Heart left ventricle (tissue), 13 donors: ENCODE measurements around the gene ZNF697.

Experiments
- POLR2A ChIP-seq, 2 donors: fragments of 450-650 bp; IDR thresholded peaks; one replicate each; pipeline ENCODE4 v1.6.1; 2017; ENCODE audit warnings: antibody characterized with exemption in 2 of 2, mild to moderate bottlenecking in 2 of 2, moderate library complexity in 2 of 2
- TF ChIP-seq, protein P1 (sequence below), 12 donors: fragments of 200-600 bp; sonication (generic) in 4 of 12; IDR thresholded peaks; one replicate each; pipeline versions ENCODE4 v1.5.0 to v1.8.0; 2018 to 2022; ENCODE audit warnings: antibody characterized with exemption in 12 of 12, mild to moderate bottlenecking in 5 of 12
- donor health status: ischemic (EF 13 %, LVEDD 7.1; RV severe dilation, severe dysfunction).
- donor health status: DM: no; HTN: yes; CAD: no.
- donor health status: DM: no; HTN: no; CAD: no.
- donor health status: ischemic (EF 25% LVEDD 6.9; RV normal size, moderate dysfunction).
- donor health status: ischemic (EF 25% LVEDD 5.7; RV mildly dilated, moderate dysfunction).
- donor health status: ischemic (EF 35%, LVEDD 5.7; RV mildly dilated, moderate dysfunction).
- donor health status: nonischemic (EF 11% LVEDD 7.7; RV severe dilation, severe dysfunction).
- donor health status: DM: yes; HTN: yes; CAD: no.
- donor health status: PGD.
- donor health status: ischemic (EF 29% LVEDD 5.4; RV normal size, mild dysfunction).
- donor health status: nonischemic (EF 23%, LVEDD 6.1; RV moderate dilation, normal function).

- TF ChIP-seq, protein P1, sequence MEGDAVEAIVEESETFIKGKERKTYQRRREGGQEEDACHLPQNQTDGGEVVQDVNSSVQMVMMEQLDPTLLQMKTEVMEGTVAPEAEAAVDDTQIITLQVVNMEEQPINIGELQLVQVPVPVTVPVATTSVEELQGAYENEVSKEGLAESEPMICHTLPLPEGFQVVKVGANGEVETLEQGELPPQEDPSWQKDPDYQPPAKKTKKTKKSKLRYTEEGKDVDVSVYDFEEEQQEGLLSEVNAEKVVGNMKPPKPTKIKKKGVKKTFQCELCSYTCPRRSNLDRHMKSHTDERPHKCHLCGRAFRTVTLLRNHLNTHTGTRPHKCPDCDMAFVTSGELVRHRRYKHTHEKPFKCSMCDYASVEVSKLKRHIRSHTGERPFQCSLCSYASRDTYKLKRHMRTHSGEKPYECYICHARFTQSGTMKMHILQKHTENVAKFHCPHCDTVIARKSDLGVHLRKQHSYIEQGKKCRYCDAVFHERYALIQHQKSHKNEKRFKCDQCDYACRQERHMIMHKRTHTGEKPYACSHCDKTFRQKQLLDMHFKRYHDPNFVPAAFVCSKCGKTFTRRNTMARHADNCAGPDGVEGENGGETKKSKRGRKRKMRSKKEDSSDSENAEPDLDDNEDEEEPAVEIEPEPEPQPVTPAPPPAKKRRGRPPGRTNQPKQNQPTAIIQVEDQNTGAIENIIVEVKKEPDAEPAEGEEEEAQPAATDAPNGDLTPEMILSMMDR (IDR thresholded peaks at IDR 0.05), result no peak
- TF ChIP-seq POLR2A (IDR thresholded peaks at IDR 0.05), result no peak
These were observed 32.7 kb upstream of the ZNF697 start for GRCh38 chr1:119680723-119681122.
